ENCODE results near the gene DLX5.

GRCh38 chr7:97027427-97028234 is 3.0 kb upstream of the DLX5 start:
- TF ChIP-seq POLR2A (IDR thresholded peaks at IDR 0.05) (no peak), CTCF (IDR thresholded peaks at IDR 0.05) (peak; percentile 43 to 83 (median 71))
